ENCODE data around the gene NCSTN. TPM values are rescaled to one million over a fixed set of nuclear protein-coding genes. Genes with fewer than 3 reads are reported as not detected.

Gene NCSTN
- total RNA-seq, 1 experiment from 2014 or later: 93.7 TPM

- Histone ChIP-seq H3K27me3 (ENCODE audit: control insufficient read depth, insufficient read depth, low read length) (no peaks in the 10 kb centered on the region), H3K27ac (ENCODE audit: low read length) (no peak overlapping the region), H3K36me3 (ENCODE audit: control insufficient read depth, insufficient read depth, low read length) (no peaks in the 10 kb centered on the region), H3K4me3 (ENCODE audit: low read depth in 2 of 2, low read length in 2 of 2) (no peak overlapping the region), H3K4me1 (ENCODE audit: control insufficient read depth, insufficient read depth, low read length) (no peaks in the 10 kb centered on the region), H3K9me3 (ENCODE audit: control insufficient read depth, insufficient read depth, low read depth, low read length) (no peaks in the 10 kb centered on the region)
- intact Hi-C loops (cut with micrococcal nuclease; ENCODE audit: unreplicated experiment) (no loop called here), in situ Hi-C loops (cut with HindIII; ENCODE audit: low pct_unique_long_range_greater_than_20kb, low sequenced_read_pairs) (no loop called here)
- POLR2A ChIA-PET: interaction anchor here (0.6 to 0.7 kb wide), 2 partner anchors 28 to 1700 kb away, joined by 3 read pairs; no protein-coding TSS in a partner anchor
- CTCF ChIA-PET: no interaction called here
- no TSS peak for BruUV-seq (replicated peaks)
- TF ChIP-seq REST (IDR thresholded peaks at IDR 0.05; ENCODE audit: insufficient read depth in 1 of 2, low read depth in 2 of 2, low read length in 1 of 2): no peak
- DNase-seq (ENCODE audit: low read depth, low spot score) (no peak), ATAC-seq (no peak)
Observed at GRCh38 chr1:160370561-160371345, 27.6 kb downstream of the NCSTN start.

- ATAC-seq (no peak), DNase-seq (ENCODE audit: low read depth, low spot score) (no peak)
- no peaks in the 10 kb centered on the region for H3K27me3 ChIP-seq (ENCODE audit: control insufficient read depth, insufficient read depth, low read length)
- H3K27ac ChIP-seq (ENCODE audit: low read length): no peak overlapping the region
- in situ Hi-C loops (cut with HindIII; ENCODE audit: low pct_unique_long_range_greater_than_20kb, low sequenced_read_pairs): no loop called here
- ChIA-PET POLR2A (interaction anchor here (0.6 to 0.7 kb wide), 2 partner anchors 28 to 1700 kb away, joined by 3 read pairs; no protein-coding TSS in a partner anchor), CTCF (no interaction called here)
- no peaks in the 10 kb centered on the region for H3K36me3 ChIP-seq (ENCODE audit: control insufficient read depth, insufficient read depth, low read length)
- intact Hi-C loops (cut with micrococcal nuclease; ENCODE audit: unreplicated experiment): no loop called here
- TF ChIP-seq TCF7L2 (IDR thresholded peaks at IDR 0.05; ENCODE audit: low read depth, low read length): no peak
- no peak for TF ChIP-seq CTCF (IDR thresholded peaks at IDR 0.05)
- no peak for TF ChIP-seq SIN3A (IDR thresholded peaks at IDR 0.05; ENCODE audit: borderline replicate concordance, insufficient read depth, low read depth, low read length)
- no peak for TF ChIP-seq POLR2AphosphoS5 (IDR thresholded peaks at IDR 0.05; ENCODE audit: low read depth, low read length)
- TF ChIP-seq REST (IDR thresholded peaks at IDR 0.05; ENCODE audit: insufficient read depth in 1 of 2, low read depth in 2 of 2, low read length in 1 of 2): no peak
- BruUV-seq (replicated peaks): no TSS peak
- H3K4me1 ChIP-seq (ENCODE audit: control insufficient read depth, insufficient read depth, low read length): no peaks in the 10 kb centered on the region
- no peak overlapping the region for H3K4me3 ChIP-seq (ENCODE audit: low read depth in 2 of 2, low read length in 2 of 2)
- no peaks in the 10 kb centered on the region for H3K9me3 ChIP-seq (ENCODE audit: control insufficient read depth, insufficient read depth, low read depth, low read length)
Observed at GRCh38 chr1:160371346-160371631, 28.1 kb downstream of the NCSTN start.

Measured in Panc1 (cell line).